Neural cell (in vitro differentiated cells): ENCODE results near the gene SULF2. TPM values are rescaled to one million over a fixed set of nuclear protein-coding genes. Genes with fewer than 3 reads are reported as not detected.

Experiments used
- H2AFZ ChIP-seq: fragments of 200-600, 300-800 bp; sonication (generic), shearing (Covaris generic); 2 replicates; pipeline ENCODE4 v1.6.0; 2014; ENCODE audit warnings: low read depth, mild to moderate bottlenecking, antibody characterized with exemption, low read length, moderate library complexity
- H3F3A ChIP-seq: fragments of 200-600 bp; shearing (Covaris generic); 2 replicates; pipeline ENCODE4 v1.6.1; 2016; ENCODE audit warnings: mild to moderate bottlenecking, moderate library complexity, mixed read lengths, antibody characterized with exemption, low read length; ENCODE audit not compliant: insufficient read depth, poor library complexity, severe bottlenecking
- H3K27ac ChIP-seq: fragments of 200-600, 300-800 bp; sonication (generic), shearing (Covaris generic); 2 replicates; pipeline ENCODE4 v1.5.1; 2014; ENCODE audit warnings: mild to moderate bottlenecking, low read length, moderate library complexity
- H3K27me3 ChIP-seq: fragments of 300-800, 200-600 bp; sonication (generic), shearing (Covaris generic); 2 replicates; pipeline ENCODE4 v1.6.0; 2014; ENCODE audit warnings: mild to moderate bottlenecking, low read depth, low read length, moderate library complexity; ENCODE audit not compliant: insufficient read depth
- H3K36me3 ChIP-seq: fragments of 300-800, 200-600 bp; sonication (generic), shearing (Covaris generic); 2 replicates; pipeline ENCODE4 v1.5.1; 2014; ENCODE audit warnings: mild to moderate bottlenecking, antibody characterized with exemption, low read length, moderate library complexity; ENCODE audit not compliant: insufficient read depth
- H3K4me2 ChIP-seq: fragments of 300-800, 200-600 bp; sonication (generic), shearing (Covaris generic); 2 replicates; pipeline ENCODE4 v1.6.0; 2014; ENCODE audit warnings: mild to moderate bottlenecking, low read length
- H3K4me3 ChIP-seq: fragments of 300-800, 200-600 bp; sonication (generic), shearing (Covaris generic); 2 replicates; pipeline ENCODE4 v1.5.1; 2014; ENCODE audit warnings: mild to moderate bottlenecking, low read length, moderate library complexity
- H3K79me2 ChIP-seq: fragments of 200-600 bp; shearing (Covaris generic); replicated peaks from 2 replicates; pipeline ENCODE4 v1.6.0; 2014; ENCODE audit warnings: mild to moderate bottlenecking, low read length, moderate library complexity; ENCODE audit not compliant: insufficient read depth
- H3K9ac ChIP-seq: fragments of 300-800, 200-600 bp; sonication (generic), shearing (Covaris generic); 2 replicates; pipeline ENCODE4 v1.6.1; 2016; ENCODE audit warnings: mild to moderate bottlenecking, low read length, mixed read lengths
- H3K9me2 ChIP-seq: fragments of 200-600 bp; shearing (Covaris generic); 2 replicates; pipeline ENCODE4 v1.6.1; 2016; ENCODE audit warnings: mild to moderate bottlenecking, low read length, mixed read lengths; ENCODE audit not compliant: insufficient read depth
- H3K9me3 ChIP-seq: fragments of 200-600, 300-800 bp; sonication (generic), shearing (Covaris generic); 2 replicates; pipeline ENCODE4 v1.6.1; 2016; ENCODE audit warnings: mild to moderate bottlenecking, mixed run types, low read length, moderate library complexity, mixed read lengths
- H4K20me1 ChIP-seq: fragments of 200-600 bp; shearing (Covaris generic); 2 replicates; pipeline ENCODE4 v1.6.1; 2016; ENCODE audit warnings: mild to moderate bottlenecking, mixed run types; ENCODE audit not compliant: insufficient read depth
- EP300 ChIP-seq: fragments of 450-650 bp; conservative IDR thresholded peaks from 2 replicates; pipeline ENCODE4 v1.6.1; 2014; ENCODE audit warnings: antibody characterized with exemption, mild to moderate bottlenecking, moderate library complexity; ENCODE audit not compliant: poor library complexity, severe bottlenecking
- EZH2 ChIP-seq: fragments of 200-600, 300-800 bp; shearing (Covaris generic), sonication (generic); IDR thresholded peaks from 2 replicates; pipeline ENCODE4 v1.6.1; 2014; ENCODE audit warnings: antibody characterized with exemption, low read length, borderline replicate concordance, mild to moderate bottlenecking; ENCODE audit not compliant: insufficient read depth, poor library complexity, severe bottlenecking
- MXI1 ChIP-seq: fragments of 450-650 bp; conservative IDR thresholded peaks from 2 replicates; pipeline ENCODE4 v1.6.1; 2014; ENCODE audit warnings: antibody characterized with exemption, mild to moderate bottlenecking; ENCODE audit not compliant: poor library complexity, severe bottlenecking
- POLR2AphosphoS5 ChIP-seq: IDR thresholded peaks from 2 replicates; pipeline ENCODE4 v1.6.1; 2012
- RAD21 ChIP-seq: fragments of 450-650 bp; conservative IDR thresholded peaks from 2 replicates; pipeline ENCODE4 v1.6.1; 2014; ENCODE audit warnings: antibody characterized with exemption, mild to moderate bottlenecking, moderate library complexity
- SMC3 ChIP-seq: fragments of 450-650 bp; conservative IDR thresholded peaks from 2 replicates; pipeline ENCODE4 v1.6.1; 2014; ENCODE audit warnings: antibody characterized with exemption, mild to moderate bottlenecking, moderate library complexity; ENCODE audit not compliant: poor library complexity
- TAF1 ChIP-seq: IDR thresholded peaks from 2 replicates; pipeline ENCODE4 v1.6.1; 2012; ENCODE audit warnings: low read depth
- polyA plus RNA-seq: library from polyadenylated mRNA; depleted of rRNA; stranded (reverse); fragments of >200 nt; gene quantifications from 2 replicates; pipeline ENCODE4 v1.2.3, GENCODE V29; 2014
- TF ChIP-seq, protein P1 (sequence below): fragments of 450-650 bp; IDR thresholded peaks from 2 replicates; pipeline ENCODE4 v1.5.1; 2014; ENCODE audit warnings: antibody characterized with exemption, mild to moderate bottlenecking, moderate library complexity; ENCODE audit not compliant: poor library complexity, severe bottlenecking
- TF ChIP-seq, protein P2 (sequence below): IDR thresholded peaks from 2 replicates; pipeline ENCODE4 v1.6.1; 2012; ENCODE audit warnings: borderline replicate concordance

Gene SULF2
- polyA plus RNA-seq, 1 donor from 2014 or later = 30.0 TPM

DNA sequence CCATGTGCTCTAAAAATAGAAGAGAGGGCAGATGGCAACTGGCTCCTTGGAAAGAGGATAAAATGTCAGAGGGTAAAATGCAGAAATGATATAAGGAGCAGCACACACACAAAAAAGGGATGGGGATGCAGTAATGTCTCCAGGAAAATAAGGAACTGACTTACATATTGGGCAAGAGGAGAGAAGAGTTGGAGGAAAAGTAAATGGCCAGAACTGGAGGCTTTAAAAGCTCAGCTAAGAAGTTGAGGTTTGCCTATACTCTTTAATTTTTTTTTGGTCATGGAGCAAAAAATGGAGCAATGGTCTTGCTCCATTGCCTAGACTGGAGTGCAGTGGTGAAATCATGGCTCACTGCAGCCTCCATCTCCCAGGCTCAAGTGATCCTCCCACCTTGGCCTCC is 93.7 kb downstream of the SULF2 start:
- no peaks in the 10 kb centered on the region for H3K9me2 ChIP-seq
- no peaks in the 10 kb centered on the region for H4K20me1 ChIP-seq
- H3K9ac ChIP-seq = no peak overlapping the region
- no peaks in the 10 kb centered on the region for H3K79me2 ChIP-seq
- peaks cover 18% of the 10 kb centered on the region for H3K9me3 ChIP-seq
- TF ChIP-seq, protein P1, sequence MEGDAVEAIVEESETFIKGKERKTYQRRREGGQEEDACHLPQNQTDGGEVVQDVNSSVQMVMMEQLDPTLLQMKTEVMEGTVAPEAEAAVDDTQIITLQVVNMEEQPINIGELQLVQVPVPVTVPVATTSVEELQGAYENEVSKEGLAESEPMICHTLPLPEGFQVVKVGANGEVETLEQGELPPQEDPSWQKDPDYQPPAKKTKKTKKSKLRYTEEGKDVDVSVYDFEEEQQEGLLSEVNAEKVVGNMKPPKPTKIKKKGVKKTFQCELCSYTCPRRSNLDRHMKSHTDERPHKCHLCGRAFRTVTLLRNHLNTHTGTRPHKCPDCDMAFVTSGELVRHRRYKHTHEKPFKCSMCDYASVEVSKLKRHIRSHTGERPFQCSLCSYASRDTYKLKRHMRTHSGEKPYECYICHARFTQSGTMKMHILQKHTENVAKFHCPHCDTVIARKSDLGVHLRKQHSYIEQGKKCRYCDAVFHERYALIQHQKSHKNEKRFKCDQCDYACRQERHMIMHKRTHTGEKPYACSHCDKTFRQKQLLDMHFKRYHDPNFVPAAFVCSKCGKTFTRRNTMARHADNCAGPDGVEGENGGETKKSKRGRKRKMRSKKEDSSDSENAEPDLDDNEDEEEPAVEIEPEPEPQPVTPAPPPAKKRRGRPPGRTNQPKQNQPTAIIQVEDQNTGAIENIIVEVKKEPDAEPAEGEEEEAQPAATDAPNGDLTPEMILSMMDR = no peak
- TF ChIP-seq TAF1 = no peak
- TF ChIP-seq EZH2 = no peak
- TF ChIP-seq EP300 = no peak
- no peak for TF ChIP-seq SMC3
- no peak for TF ChIP-seq MXI1
- TF ChIP-seq, protein P2, sequence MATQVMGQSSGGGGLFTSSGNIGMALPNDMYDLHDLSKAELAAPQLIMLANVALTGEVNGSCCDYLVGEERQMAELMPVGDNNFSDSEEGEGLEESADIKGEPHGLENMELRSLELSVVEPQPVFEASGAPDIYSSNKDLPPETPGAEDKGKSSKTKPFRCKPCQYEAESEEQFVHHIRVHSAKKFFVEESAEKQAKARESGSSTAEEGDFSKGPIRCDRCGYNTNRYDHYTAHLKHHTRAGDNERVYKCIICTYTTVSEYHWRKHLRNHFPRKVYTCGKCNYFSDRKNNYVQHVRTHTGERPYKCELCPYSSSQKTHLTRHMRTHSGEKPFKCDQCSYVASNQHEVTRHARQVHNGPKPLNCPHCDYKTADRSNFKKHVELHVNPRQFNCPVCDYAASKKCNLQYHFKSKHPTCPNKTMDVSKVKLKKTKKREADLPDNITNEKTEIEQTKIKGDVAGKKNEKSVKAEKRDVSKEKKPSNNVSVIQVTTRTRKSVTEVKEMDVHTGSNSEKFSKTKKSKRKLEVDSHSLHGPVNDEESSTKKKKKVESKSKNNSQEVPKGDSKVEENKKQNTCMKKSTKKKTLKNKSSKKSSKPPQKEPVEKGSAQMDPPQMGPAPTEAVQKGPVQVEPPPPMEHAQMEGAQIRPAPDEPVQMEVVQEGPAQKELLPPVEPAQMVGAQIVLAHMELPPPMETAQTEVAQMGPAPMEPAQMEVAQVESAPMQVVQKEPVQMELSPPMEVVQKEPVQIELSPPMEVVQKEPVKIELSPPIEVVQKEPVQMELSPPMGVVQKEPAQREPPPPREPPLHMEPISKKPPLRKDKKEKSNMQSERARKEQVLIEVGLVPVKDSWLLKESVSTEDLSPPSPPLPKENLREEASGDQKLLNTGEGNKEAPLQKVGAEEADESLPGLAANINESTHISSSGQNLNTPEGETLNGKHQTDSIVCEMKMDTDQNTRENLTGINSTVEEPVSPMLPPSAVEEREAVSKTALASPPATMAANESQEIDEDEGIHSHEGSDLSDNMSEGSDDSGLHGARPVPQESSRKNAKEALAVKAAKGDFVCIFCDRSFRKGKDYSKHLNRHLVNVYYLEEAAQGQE = no peak
- TF ChIP-seq POLR2AphosphoS5 = no peak
- H2AFZ ChIP-seq = no peak overlapping the region
- H3K4me3 ChIP-seq = no peak overlapping the region
- H3K4me2 ChIP-seq = no peak overlapping the region
- no peaks in the 10 kb centered on the region for H3K27me3 ChIP-seq
- H3K27ac ChIP-seq = no peak overlapping the region
- no peaks in the 10 kb centered on the region for H3K36me3 ChIP-seq
- H3F3A ChIP-seq = no peaks in the 10 kb centered on the region

DNA sequence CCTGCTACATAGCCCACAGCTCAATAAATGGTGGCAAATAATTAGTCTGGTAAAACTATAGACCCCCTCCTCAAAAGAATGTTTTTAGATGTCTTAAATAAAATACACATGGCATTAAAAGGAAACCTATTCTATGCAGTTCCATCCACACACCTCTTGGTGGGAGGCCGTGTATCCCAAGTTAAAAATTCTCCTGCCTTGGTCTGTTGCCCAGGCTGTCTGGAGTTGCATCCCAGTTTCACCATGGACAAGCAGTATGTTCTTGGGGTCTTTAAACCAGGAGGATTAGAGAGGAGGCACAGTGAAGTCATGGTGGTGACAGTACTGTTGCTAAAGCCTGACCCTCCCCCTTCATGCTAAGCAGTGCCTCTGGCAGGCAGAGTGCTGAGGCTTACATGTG is 95.5 kb downstream of the SULF2 start:
- no peaks in the 10 kb centered on the region for H3K27me3 ChIP-seq
- H2AFZ ChIP-seq = no peak overlapping the region
- no peaks in the 10 kb centered on the region for H4K20me1 ChIP-seq
- no peak overlapping the region for H3K4me3 ChIP-seq
- no peak overlapping the region for H3K27ac ChIP-seq
- TF ChIP-seq MXI1 = no peak
- TF ChIP-seq POLR2AphosphoS5 = no peak
- no peak for TF ChIP-seq SMC3
- TF ChIP-seq, protein P2 = no peak
- no peak for TF ChIP-seq EZH2
- no peak for TF ChIP-seq TAF1
- TF ChIP-seq EP300 = no peak
- TF ChIP-seq, protein P1 = no peak
- TF ChIP-seq RAD21 = no peak
- no peak overlapping the region for H3K9ac ChIP-seq
- H3K36me3 ChIP-seq = no peaks in the 10 kb centered on the region
- no peaks in the 10 kb centered on the region for H3F3A ChIP-seq
- H3K79me2 ChIP-seq = no peaks in the 10 kb centered on the region
- H3K9me3 ChIP-seq = peaks cover 18% of the 10 kb centered on the region
- no peaks in the 10 kb centered on the region for H3K9me2 ChIP-seq
- H3K4me2 ChIP-seq = no peak overlapping the region
